Chondrocyte (in vitro differentiated cells): Measurements from ENCODE around the gene HGF. TPM values are rescaled to one million over a fixed set of nuclear protein-coding genes. Genes with fewer than 3 reads are reported as not detected.

Experiments
- DNase-seq: peaks from one replicate; pipeline ENCODE4 v3.0.0; 2021; ENCODE audit warnings: mixed read lengths, low spot score
- H3K27ac Mint-ChIP-seq: one replicate; pipeline ENCODE4 v1.8.0; 2021; ENCODE audit warnings: mild to moderate bottlenecking, moderate library complexity, mixed read lengths; ENCODE audit not compliant: unreplicated experiment
- H3K27me3 Mint-ChIP-seq: 2 replicates; pipeline ENCODE4 v1.8.0; 2021; ENCODE audit warnings: low read depth, mixed read lengths
- H3K36me3 Mint-ChIP-seq: 2 replicates; pipeline ENCODE4 v1.8.0; 2021; ENCODE audit warnings: low read depth, mixed read lengths
- H3K4me1 Mint-ChIP-seq: 2 replicates; pipeline ENCODE4 v1.8.0; 2021; ENCODE audit warnings: low read depth, mild to moderate bottlenecking, mixed read lengths
- H3K4me3 Mint-ChIP-seq: one replicate; pipeline ENCODE4 v1.8.0; 2021; ENCODE audit warnings: mild to moderate bottlenecking, moderate library complexity, mixed read lengths; ENCODE audit not compliant: unreplicated experiment
- H3K9me3 Mint-ChIP-seq: 2 replicates; pipeline ENCODE4 v1.8.0; 2021; ENCODE audit warnings: low read depth, mixed read lengths
- CTCF ChIP-seq: fragments of 200-600 bp; sonication (generic); IDR thresholded peaks from 2 replicates; pipeline ENCODE4 v1.5.0; 2021; ENCODE audit warnings: antibody characterized with exemption, mild to moderate bottlenecking, moderate library complexity
- total RNA-seq: library from RNA; stranded (reverse); gene quantifications from 3 replicates; pipeline ENCODE4 v1.2.1, GENCODE V29; 2021

Gene HGF
- total RNA-seq, 1 donor from 2014 or later = 3.7 TPM

- H3K4me3 Mint-ChIP-seq = peak overlapping the region; percentile 61
- TF ChIP-seq CTCF = no peak
- no peaks in the 10 kb centered on the region for H3K36me3 Mint-ChIP-seq
- no peaks in the 10 kb centered on the region for H3K27me3 Mint-ChIP-seq
- DNase-seq = no peak
- peaks cover 89% of the 10 kb centered on the region for H3K4me1 Mint-ChIP-seq
- H3K9me3 Mint-ChIP-seq = no peaks in the 10 kb centered on the region
- H3K27ac Mint-ChIP-seq = peak overlapping the region; percentile 90
Measured at GRCh38 chr7:81690251-81690650, 79.6 kb downstream of the HGF start.

GRCh38 chr7:81688622-81689411 is 81.0 kb downstream of the HGF start:
- Mint-ChIP-seq H3K9me3 (no peaks in the 10 kb centered on the region), H3K27ac (peak overlapping the region; percentile 70), H3K27me3 (no peaks in the 10 kb centered on the region), H3K4me1 (peaks cover 89% of the 10 kb centered on the region), H3K4me3 (no peak overlapping the region), H3K36me3 (no peaks in the 10 kb centered on the region)
- DNase-seq = no peak
- TF ChIP-seq CTCF = no peak

GRCh38 chr7:81687062-81687461 is 82.8 kb downstream of the HGF start:
- TF ChIP-seq CTCF = no peak
- H3K4me3 Mint-ChIP-seq = no peak overlapping the region
- no peaks in the 10 kb centered on the region for H3K27me3 Mint-ChIP-seq

DNA sequence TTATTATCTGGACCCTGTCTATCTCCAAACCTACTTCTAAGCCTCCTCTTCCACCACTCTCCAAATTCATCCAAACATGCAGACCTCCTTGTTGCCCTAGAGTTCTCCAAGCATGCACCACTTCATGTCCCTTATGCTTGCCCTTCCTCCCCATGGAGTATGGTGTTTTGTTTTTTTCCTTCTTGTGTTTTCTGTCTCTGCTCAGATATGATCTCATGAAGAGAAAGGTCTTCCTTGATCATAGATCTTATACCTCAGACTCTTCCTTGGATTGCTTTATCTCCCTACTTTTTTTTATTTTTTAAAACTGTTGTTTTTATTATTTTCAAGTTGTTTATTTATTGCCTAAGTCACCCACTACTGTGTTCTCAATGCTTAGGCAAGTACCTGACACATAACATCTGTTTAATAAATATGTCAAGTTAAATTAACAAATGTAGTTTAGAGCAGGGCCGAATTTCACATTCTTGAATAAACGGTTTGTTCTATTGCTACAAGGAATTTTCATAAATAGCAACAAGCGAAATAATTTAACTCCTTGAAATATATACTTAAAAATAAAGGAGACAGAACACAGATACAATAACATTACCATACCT is 84.5 kb downstream of the HGF start:
- no peak for DNase-seq
- Mint-ChIP-seq H3K4me1 (peaks cover 74% of the 10 kb centered on the region), H3K36me3 (no peaks in the 10 kb centered on the region), H3K27me3 (no peaks in the 10 kb centered on the region), H3K27ac (peak overlapping the region; percentile 90), H3K4me3 (no peak overlapping the region), H3K9me3 (no peaks in the 10 kb centered on the region)
- TF ChIP-seq CTCF = no peak

More at GRCh38 chr7:81687062-81687461, 82.8 kb downstream of the HGF start:
- Mint-ChIP-seq H3K9me3 (no peaks in the 10 kb centered on the region), H3K4me1 (peaks cover 86% of the 10 kb centered on the region), H3K36me3 (no peaks in the 10 kb centered on the region), H3K27ac (no peak overlapping the region)
- no peak for DNase-seq

- DNase-seq = peak; percentile 92
- no peak for TF ChIP-seq CTCF
- Mint-ChIP-seq H3K27me3 (no peaks in the 10 kb centered on the region), H3K27ac (peak overlapping the region; percentile 90), H3K4me1 (peaks cover 68% of the 10 kb centered on the region), H3K4me3 (no peak overlapping the region), H3K36me3 (no peaks in the 10 kb centered on the region), H3K9me3 (no peaks in the 10 kb centered on the region)
Measured at GRCh38 chr7:81684514-81685269, 85.2 kb downstream of the HGF start.
